PC-9 (cell line): Measurements from ENCODE around the gene FAM168A. TPM values are rescaled to one million over a fixed set of nuclear protein-coding genes. Genes with fewer than 3 reads are reported as not detected.
A peak's percentile ranks its signal among the peaks of the same experiment; 100 is the strongest.

Experiments
- BruUV-seq: library from RNA; stranded (reverse); fragments of 400-500 nt; replicated peaks from 2 replicates; lab custom pipeline; 2021; lab: Mats Ljungman, UMichigan
- CTCF ChIA-PET: fragments of 300-600 bp; sonication (Branson Sonifier 250); formaldehyde crosslinking; loops from one replicate; lab custom pipeline; 2022; ENCODE audit warnings: antibody characterized with exemption; lab: Charles Lee
- POLR2A ChIA-PET: fragments of 300-600 bp; sonication (Branson Sonifier 250); formaldehyde crosslinking; loops from one replicate; lab custom pipeline; 2022; ENCODE audit warnings: antibody characterized with exemption; ENCODE audit not compliant: unreplicated experiment; lab: Charles Lee
- DNase-seq, 2 experiments: peaks; one replicate each; pipeline versions ENCODE4 v3.0.0 to v3.0.0-alpha.2; 2015 to 2022; ENCODE audit warnings: mixed read lengths in 1 of 2
- H2AFZ ChIP-seq: fragments of 200-600 bp; sonication (generic); 2 replicates; pipeline ENCODE4 v1.8.1; 2017; ENCODE audit warnings: antibody characterized with exemption
- H3F3A ChIP-seq: fragments of 200-600 bp; sonication (generic); 2 replicates; pipeline ENCODE4 v1.8.1; 2017; ENCODE audit warnings: antibody characterized with exemption, mild to moderate bottlenecking, low read depth; ENCODE audit not compliant: insufficient read depth
- H3K27ac ChIP-seq: fragments of 200-600 bp; sonication (generic); 2 replicates; pipeline ENCODE4 v1.6.1; 2016; ENCODE audit warnings: mixed run types
- H3K27me3 ChIP-seq: fragments of 200-600 bp; sonication (generic); 2 replicates; pipeline ENCODE4 v1.6.1; 2016; ENCODE audit warnings: low read depth, mixed run types; ENCODE audit not compliant: insufficient read depth
- H3K36me3 ChIP-seq: fragments of 200-600 bp; sonication (generic); 2 replicates; pipeline ENCODE4 v1.6.1; 2016; ENCODE audit warnings: low read depth, mixed run types
- H3K4me1 ChIP-seq: fragments of 200-600 bp; sonication (generic); replicated peaks from 2 replicates; pipeline ENCODE4 v1.6.1; 2016; ENCODE audit warnings: mixed run types; ENCODE audit not compliant: insufficient read depth
- H3K4me2 ChIP-seq: fragments of 200-600 bp; sonication (generic); 2 replicates; pipeline ENCODE4 v1.6.1; 2017; ENCODE audit warnings: mixed run types
- H3K4me3 ChIP-seq: fragments of 200-600 bp; sonication (generic); 2 replicates; pipeline ENCODE4 v1.6.1; 2016; ENCODE audit warnings: mixed run types
- H3K79me2 ChIP-seq: fragments of 200-600 bp; sonication (generic); 2 replicates; pipeline ENCODE4 v1.6.1; 2017; ENCODE audit warnings: low read depth, mixed run types
- H3K9me2 ChIP-seq: fragments of 200-600 bp; sonication (generic); 2 replicates; pipeline ENCODE4 v1.8.1; 2017; ENCODE audit warnings: mild to moderate bottlenecking; ENCODE audit not compliant: insufficient read depth
- H3K9me3 ChIP-seq: fragments of 200-600 bp; sonication (generic); 2 replicates; pipeline ENCODE4 v1.8.1; 2016; ENCODE audit warnings: low read depth; ENCODE audit not compliant: insufficient read depth
- H4K20me1 ChIP-seq: fragments of 200-600 bp; sonication (generic); 2 replicates; pipeline ENCODE4 v1.8.1; 2017; ENCODE audit not compliant: insufficient read depth
- EZH2 ChIP-seq: fragments of 200-600 bp; sonication (generic); IDR thresholded peaks from 2 replicates; pipeline ENCODE4 v1.8.0; 2017; ENCODE audit warnings: antibody characterized with exemption, low read depth
- intact Hi-C: fragments of 100-400 bp; cut with micrococcal nuclease; formaldehyde crosslinking; loops from one replicate; pipeline ENCODE4 v1.10.0; 2022; ENCODE audit not compliant: unreplicated experiment
- total RNA-seq: library from RNA; stranded (reverse); gene quantifications from 2 replicates; pipeline ENCODE4 v1.2.3, GENCODE V29; 2021
- TF ChIP-seq, protein P1 (sequence below): fragments of 200-600 bp; sonication (generic); conservative IDR thresholded peaks from 2 replicates; pipeline ENCODE4 v1.6.1; 2017; ENCODE audit warnings: mixed run types, antibody characterized with exemption, mild to moderate bottlenecking, moderate library complexity

Gene FAM168A
- total RNA-seq, 1 experiment from 2014 or later = 51.2 TPM

DNA sequence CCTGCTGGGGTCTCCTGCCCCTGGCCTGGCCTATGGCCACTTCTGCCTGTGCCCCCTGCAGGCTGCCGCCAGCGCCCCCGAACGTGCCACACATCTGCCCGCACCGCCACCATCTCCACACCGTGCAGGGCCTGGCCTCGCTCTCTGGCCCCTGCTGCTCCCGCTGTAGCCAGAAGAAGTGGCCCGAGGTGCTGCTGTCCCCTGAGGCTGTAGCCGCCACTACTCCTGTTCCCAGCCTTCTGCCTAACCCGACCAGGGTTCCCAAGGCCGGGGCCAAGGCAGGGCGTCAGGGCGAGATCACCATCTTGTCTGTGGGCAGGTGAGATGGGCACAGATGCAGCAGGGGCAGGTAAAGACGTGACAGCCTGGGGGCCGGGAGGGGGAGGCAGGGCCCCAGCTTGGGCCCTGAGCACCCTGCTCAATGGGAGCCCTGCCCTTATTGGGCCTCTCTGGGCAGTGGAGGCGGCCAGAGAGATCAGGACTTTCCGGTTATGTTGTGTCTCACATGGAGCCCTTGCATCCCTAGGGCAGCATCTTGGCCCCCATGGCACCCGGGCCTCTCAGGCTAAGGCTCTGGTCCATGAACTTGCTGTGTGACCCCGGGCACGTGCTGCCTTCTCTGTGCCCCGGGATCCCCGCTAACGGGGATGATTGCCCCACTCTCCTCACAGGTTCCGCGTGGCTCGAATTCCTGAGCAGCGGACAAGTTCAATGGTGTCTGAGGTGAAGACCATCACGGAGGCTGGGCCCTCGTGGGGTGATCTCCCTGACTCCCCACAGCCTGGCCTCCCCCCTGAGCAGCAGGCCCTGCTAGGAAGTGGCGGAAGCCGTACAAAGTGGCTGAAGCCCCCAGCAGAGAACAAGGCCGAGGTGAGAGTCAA is 203.3 kb downstream of the FAM168A start:
- no peaks in the 10 kb centered on the region; the same call in 1 of the 2 replicates for H4K20me1 ChIP-seq
- TF ChIP-seq, protein P1, sequence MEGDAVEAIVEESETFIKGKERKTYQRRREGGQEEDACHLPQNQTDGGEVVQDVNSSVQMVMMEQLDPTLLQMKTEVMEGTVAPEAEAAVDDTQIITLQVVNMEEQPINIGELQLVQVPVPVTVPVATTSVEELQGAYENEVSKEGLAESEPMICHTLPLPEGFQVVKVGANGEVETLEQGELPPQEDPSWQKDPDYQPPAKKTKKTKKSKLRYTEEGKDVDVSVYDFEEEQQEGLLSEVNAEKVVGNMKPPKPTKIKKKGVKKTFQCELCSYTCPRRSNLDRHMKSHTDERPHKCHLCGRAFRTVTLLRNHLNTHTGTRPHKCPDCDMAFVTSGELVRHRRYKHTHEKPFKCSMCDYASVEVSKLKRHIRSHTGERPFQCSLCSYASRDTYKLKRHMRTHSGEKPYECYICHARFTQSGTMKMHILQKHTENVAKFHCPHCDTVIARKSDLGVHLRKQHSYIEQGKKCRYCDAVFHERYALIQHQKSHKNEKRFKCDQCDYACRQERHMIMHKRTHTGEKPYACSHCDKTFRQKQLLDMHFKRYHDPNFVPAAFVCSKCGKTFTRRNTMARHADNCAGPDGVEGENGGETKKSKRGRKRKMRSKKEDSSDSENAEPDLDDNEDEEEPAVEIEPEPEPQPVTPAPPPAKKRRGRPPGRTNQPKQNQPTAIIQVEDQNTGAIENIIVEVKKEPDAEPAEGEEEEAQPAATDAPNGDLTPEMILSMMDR = no peak
- TF ChIP-seq EZH2 = no peak
- H3K27ac ChIP-seq = no peak overlapping the region
- no peaks in the 10 kb centered on the region for H3K9me2 ChIP-seq
- H3K4me2 ChIP-seq = no peak overlapping the region
- no peaks in the 10 kb centered on the region for H3K27me3 ChIP-seq
- ChIA-PET POLR2A (no interaction called here), CTCF (no interaction called here)
- H3K36me3 ChIP-seq = no peaks in the 10 kb centered on the region
- intact Hi-C loops = no loop called here
- H3F3A ChIP-seq = no peaks in the 10 kb centered on the region
- no peaks in the 10 kb centered on the region for H3K9me3 ChIP-seq
- no peaks in the 10 kb centered on the region for H3K4me1 ChIP-seq
- H2AFZ ChIP-seq = no peak overlapping the region
- no TSS peak for BruUV-seq
- H3K79me2 ChIP-seq = no peaks in the 10 kb centered on the region
- no peak overlapping the region for H3K4me3 ChIP-seq
- no peak for DNase-seq

DNA sequence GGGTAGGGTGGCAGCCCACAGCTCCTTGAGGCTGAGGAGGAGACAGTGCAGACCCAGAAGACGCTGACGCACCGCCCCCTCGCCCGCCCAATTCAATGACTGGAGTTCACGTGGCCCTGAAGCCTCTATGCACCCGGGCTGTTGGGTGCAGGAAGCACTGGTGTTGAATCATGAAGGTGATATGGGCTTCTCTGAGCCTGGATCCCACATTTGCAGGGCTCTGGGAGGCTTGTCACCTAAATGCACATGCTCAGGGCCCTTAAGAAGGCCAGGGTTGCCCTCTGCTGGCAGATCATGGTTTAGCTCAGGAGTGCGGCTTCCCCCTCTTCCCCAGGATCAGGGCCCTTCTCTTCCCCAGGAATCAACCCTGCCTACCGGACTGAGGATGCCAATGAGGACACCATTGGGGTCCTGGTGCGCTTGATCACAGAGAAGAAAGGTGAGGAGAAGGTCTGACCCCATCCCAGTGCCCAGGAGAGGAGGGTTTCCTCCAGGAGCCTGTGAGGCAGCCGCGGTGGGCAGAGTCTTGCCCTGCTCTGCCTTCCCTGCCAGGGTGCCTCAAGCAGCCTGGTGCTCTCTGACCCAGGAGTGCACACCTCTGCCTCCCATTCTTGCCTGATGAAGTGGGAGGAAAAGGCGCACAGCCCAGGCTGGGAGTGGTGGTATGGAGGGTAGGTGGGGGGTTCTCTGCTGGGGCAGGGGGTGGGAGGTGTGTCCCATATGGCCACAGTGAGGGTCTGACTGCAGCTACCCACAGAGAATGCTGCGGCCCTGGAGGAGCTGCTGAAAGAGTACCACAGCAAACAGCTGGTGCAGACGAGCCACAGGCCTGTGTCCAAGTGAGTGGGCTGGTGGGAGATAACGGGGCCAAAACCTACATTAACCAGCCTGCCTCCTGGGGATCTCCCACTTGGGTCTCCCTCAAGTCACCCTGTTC is 204.2 kb downstream of the FAM168A start:
- BruUV-seq = no TSS peak

More for the DNA sequence above, 204.2 kb downstream of the FAM168A start:
- H3K27me3 ChIP-seq = no peaks in the 10 kb centered on the region
- H3K4me2 ChIP-seq = no peak overlapping the region
- H3F3A ChIP-seq = no peaks in the 10 kb centered on the region
- no peak overlapping the region for H3K27ac ChIP-seq
- no peaks in the 10 kb centered on the region for H3K9me3 ChIP-seq
- H3K79me2 ChIP-seq = no peaks in the 10 kb centered on the region
- no peak overlapping the region for H3K4me3 ChIP-seq
- DNase-seq = peak; percentile 52 to 78
- no peaks in the 10 kb centered on the region; the same call in 1 of the 2 replicates for H4K20me1 ChIP-seq
- H2AFZ ChIP-seq = no peak overlapping the region
- ChIA-PET CTCF (interaction anchor here (0.6 to 1.5 kb wide), 4 partner anchors 43 to 375 kb away, joined by 3 to 18 read pairs (median 5); no protein-coding TSS in a partner anchor), POLR2A (no interaction called here)
- no peaks in the 10 kb centered on the region for H3K36me3 ChIP-seq
- intact Hi-C loops = loop anchor here (1.0 kb wide), 2 partner anchors 42 to 86 kb away; no protein-coding TSS in a partner anchor
- H3K4me1 ChIP-seq = 0 out of 2 replicates have a peak, but pooled peaks cover under 1% of the 10 kb centered on the region
- no peaks in the 10 kb centered on the region for H3K9me2 ChIP-seq
- no peak for TF ChIP-seq EZH2
- TF ChIP-seq, protein P1 = peak; percentile 87
